ENCODE results near the gene PRDM10.
"Not testable (repeated sequence)": the region's sequence is repeated elsewhere in the genome, so short reads cannot be mapped to it uniquely, and the experiment has no call there.

PRDM10 gene

DNA sequence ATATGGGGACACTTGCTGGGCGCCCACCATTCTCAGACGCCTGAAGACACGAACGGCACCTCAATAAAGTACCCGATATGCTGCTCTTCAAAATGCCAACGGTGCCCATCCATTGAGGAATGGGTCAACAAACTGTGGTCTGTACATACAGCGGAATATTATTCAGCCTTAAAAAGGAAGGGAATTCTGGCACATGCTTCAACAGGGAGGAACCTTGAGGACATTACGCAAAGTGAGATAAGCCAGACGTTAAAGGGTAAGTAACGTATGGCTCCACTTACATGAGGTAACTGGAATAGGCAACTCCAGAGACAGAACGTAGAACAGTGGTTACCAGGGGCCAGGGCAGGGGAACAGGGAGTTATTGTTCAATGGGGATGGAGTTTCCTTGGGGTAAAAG, 28.0 kb downstream of the PRDM10 start:
- DNase-seq, result no peak

DNA sequence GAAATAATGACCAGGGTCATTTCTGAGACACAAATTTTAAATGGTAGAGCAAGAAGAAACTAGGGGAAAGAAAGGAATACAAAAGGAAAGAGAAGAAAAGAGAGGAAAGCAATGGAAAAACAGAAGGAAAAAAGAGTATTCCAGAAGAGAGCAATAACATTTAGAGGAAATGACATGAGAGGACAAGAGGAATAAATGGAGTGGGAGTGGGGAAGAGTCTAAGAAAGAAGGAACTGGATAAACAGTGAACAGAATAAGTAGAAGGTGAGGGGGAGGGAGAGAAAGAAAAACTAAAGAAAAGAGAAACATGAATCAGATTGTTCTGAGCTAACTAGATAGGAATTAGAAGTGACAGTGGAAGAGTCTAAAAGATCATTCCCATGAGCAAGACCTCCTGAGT, 28.4 kb downstream of the PRDM10 start:
- no peak for DNase-seq

DNA sequence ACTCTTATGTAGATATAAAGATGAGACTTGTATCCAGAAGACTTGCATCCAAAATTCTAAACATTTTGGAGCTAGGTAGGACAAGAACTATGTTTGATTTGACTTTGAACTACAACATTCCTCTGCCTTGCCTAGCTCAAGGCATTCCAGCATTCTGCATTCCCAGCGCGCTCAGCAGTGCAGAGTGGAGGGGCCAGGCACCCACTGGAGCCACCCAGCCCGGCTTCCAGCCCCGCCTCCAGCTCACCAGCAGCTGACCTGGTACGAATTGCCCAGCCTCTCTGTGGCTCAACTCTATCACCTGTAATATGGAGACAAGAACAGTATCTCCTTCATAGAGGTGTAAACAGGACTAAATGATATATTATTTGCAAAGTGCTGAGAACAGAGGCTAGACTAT, 28.8 kb downstream of the PRDM10 start:
- no peak for DNase-seq

DNA sequence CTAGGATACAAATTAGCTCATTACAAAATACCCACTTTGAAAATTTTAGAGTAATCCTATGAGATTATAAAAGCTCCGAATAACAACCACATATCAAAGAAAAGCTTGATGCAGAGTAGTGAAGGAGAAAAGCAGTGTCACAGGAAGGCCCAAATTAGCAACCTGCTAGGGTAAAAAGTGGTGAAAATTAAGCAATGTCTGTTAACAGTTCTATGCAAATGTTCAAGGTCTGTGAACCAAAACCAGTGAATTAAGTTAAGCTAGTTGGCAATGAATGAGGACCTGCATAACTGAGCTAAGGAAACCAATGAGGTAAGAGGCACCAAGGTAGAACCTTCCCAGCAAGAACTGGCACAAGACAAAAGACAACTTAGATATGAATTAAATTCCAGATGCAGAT, 29.6 kb downstream of the PRDM10 start:
- DNase-seq, result peak; percentile 35

DNA sequence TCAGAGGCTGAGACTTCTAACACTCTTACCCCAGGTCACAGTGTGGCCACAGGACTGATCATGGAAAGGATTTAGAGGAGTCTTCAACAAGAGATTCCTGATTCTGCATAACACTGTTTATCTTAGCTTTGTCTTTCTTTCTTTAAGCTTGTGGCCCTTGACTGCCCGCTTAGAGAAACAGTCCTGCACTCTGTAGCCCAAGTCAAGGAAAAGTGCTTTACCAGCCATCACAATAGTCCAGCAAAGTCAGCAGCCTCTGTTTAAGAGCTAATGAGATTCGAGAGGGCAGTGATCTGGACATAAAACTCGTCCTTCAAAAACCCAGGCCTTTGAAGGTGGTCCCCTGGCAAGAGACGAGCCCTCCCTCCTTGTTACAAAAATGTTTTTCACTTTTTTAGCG, 30.0 kb downstream of the PRDM10 start:
- DNase-seq, result no peak

DNA sequence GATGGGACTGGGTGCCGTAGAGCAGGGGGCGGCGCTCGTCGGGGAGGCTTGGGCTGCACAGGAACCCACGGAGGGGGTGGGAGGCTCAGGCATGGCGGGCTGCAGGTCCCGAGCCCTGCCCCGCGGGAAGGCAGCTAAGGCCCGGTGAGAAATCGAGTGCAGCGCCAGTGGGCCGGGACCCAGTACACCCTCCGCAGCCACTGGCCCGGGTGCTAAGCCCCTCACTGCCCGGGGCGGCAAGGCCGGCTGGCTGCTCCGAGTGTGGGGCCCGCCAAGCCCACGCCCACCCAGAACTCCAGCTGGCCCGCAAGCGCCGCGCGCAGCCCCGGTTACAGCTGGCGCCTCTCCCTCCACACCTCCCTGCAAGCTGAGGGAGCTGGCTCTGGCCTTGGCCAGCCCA, 30.8 kb downstream of the PRDM10 start:
- not testable (repeated sequence) for DNase-seq

DNA sequence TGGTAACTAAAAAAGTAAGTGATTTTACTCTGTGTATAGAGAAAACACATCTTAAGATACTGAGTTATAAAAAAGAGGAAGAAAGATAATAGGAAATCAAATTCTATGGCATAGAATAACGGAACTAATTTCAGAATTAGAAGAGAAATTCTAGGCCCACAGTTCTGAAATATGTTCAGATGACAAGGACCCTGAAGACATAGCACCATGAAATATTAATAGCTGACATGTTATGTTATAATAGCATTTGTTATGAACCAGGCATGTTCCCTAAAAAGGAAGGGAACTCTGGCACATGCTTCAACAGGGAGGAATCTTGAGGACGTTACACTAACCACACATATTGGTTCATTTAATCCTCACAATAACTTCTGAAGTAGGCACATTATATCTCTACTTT, 32.7 kb downstream of the PRDM10 start:
- DNase-seq, result no peak

DNA sequence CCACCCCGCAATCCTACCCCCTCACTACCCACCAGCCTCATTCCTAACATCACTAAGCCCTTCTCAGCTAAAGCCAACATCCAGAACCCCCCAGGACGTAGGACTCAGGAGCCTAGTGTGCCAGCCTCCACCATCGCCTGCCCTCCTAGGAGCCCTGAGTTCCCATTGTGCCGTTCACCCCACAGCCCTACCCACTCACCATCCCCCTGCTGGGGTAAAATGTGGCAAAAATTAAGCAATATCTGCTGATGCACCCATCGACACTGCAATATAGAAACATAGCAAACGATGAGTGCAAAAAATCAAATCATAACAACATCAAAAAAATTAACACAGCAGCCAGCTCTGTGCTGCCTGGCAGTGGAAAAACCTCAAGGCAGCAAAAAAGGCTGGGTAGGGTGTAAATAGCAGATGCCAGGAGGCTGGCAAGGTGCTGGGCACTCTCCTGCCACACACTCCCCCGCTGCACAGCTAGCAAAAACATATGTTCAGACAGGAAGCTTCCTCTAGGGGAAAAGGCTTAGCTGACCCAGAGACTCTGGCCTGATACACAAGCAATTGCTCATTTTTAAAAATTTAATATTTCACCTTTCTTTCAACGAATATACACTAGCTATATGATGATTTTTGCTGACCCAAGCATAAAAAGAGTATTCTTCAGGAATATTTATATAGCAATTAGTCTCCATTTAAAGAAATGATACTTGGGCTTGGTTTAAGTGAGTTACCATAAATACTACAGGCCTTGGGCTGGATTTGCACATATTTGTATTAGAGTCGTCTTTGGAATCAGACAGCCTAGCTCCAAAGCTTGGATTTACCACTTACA, 33.8 kb downstream of the PRDM10 start:
- peak; percentile 35 for DNase-seq

DNA sequence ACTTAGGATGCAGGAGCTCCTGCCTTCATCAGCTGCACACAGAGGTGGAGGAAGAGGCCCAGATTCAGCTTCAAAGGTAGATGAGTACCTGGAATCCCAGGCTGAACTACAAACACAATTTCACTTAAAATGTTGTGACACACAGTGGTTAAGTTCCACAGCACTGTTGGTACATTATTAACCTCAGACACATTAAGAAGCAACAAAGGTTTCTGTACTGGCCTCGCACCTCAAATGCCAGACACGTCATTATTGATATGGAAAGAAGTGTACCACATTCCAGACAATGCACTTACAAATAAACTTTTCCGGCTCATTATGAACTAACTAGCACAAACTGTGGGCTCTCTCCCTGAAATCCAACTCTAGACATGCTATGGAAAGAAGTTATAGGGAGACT, 34.6 kb downstream of the PRDM10 start:
- DNase-seq, result no peak

DNA sequence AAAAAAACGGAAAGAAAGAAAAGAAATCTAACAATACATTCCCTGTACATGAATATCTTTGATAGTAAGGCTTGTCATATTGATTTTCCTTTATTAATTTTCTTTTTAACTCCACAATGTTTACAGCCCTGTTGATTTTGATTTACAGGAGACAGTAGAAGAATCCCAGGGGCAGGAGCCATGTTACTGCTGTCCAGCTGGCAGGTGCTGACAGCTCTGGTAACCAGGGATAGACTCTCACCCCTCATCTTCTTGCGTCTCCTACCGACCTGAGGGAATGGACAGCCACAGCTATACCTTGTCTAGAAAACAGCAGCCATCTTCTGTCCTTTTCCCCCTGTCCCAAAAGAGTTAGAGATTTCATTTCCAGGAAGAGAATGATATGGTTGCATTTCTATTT, 37.4 kb downstream of the PRDM10 start:
- DNase-seq, result no peak

DNA sequence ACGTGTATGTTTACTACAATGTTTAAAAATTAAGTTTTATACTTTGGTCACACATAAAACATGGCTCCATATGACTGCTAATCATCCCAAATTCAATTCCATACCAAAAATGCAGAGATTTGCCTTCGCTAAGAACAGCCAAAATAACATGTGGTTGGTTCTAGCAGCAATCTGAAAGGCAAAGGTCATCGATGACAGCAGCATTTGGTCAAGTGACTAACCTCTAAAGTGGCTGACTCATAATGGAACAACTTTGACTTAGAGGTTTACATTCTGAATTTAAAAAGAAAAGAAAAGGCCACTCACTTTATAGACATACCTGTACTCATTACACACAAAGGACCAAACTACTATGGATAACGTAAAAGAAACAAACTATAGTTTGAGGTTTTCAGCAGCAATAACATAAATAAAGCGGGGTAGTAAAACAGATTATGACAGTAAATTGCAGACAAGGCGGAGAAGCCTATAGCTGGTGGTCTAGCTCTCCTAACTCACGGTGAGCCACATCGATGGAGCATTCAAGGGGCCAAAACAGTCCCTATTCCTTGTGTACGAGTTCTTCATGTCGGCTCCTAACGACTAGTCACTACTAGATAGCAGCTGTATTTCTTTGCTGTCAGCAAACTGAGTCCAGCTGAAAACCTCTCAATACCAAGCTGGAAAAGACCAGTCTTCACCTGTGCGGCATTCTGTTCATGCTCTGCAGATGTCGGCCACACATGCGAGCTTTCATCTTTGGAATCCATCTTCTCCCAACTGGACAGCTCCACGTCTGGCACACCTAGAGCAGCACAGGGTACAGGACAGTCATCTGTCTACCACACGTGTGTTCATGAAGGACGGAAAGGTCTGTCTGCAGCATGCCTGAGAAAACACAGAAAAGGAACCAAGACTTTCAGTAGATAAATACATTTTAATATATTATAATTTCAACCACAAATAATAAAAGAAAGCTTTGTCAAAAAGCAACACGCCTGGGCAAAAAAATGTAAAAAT, 42.1 kb downstream of the PRDM10 start:
- no peak for DNase-seq

DNA sequence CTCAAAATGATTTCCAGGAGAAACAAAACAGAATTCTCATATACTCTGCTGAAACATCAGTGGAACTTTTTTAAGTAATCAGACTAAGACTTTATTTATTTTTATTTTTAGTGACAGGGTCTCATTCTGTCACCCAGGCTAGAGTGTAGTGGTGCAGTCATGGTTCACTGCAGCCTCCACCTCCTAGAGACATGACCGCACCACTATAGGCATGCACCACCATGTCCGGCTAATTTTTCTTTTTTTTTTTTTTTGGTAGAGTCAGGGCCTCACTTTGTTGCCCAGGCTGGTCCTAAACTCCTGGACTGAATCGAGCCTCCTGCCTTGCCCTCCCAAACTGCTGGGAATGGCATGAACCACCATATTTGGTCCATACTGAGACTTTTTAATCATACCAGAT, 42.9 kb downstream of the PRDM10 start:
- no peak for DNase-seq

DNA sequence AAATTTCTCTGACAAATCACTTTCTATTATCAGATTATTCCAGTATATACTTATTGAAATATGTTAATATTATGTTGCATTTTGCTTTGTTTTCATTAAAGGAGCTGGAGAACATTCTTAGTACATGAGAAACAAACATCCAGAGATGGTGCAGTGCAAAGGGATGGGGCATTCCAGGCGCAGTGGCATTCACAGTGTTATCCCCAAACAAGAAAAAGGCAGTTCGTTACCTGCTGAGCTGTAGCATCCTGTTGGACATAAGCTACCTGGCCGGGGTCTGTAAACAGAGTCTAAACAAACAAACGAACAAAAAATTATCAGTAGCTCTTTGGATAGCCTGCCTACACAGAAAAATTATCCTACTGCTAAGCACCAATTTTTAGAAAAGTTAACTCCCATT, 47.4 kb downstream of the PRDM10 start:
- no peak for DNase-seq

DNA sequence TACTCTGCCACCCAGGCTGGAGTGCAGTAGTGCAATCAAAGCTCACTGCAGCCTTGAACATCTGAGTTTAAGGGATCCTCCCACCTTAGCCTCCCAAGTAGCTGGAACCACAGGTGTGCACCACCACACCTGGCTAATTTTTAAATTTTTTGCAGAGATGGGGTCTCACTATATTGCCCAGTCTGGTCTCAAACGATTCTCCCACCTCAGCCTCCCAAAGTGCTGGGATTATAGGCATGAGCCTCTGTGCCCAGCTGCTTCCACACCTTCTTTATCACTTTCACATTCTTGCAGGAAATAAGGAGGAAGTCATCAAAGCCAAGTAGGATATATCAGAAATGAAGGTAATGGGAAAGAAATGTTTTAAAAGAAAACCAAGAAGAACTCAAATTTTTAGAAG, 47.9 kb downstream of the PRDM10 start:
- DNase-seq, result not testable (repeated sequence)

DNA sequence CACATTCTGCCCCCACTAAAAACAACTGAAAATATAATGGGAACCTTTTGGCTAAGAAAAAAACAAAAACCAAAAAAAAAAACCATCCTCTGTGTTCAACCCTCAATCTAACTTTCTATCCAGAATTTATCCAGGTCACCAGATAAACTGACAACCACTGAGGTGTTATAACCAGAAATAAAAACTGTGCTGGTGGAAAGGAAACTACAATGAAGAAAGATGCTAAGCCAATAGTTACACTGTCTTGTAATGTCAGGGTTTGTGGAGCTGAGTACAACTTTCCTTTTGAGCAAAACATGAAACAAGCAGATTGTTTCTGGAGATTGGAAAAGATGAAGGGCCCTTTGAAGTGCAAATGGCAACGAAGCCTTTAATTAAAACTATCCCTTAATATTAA, 50.8 kb downstream of the PRDM10 start:
- no peak for DNase-seq

DNA sequence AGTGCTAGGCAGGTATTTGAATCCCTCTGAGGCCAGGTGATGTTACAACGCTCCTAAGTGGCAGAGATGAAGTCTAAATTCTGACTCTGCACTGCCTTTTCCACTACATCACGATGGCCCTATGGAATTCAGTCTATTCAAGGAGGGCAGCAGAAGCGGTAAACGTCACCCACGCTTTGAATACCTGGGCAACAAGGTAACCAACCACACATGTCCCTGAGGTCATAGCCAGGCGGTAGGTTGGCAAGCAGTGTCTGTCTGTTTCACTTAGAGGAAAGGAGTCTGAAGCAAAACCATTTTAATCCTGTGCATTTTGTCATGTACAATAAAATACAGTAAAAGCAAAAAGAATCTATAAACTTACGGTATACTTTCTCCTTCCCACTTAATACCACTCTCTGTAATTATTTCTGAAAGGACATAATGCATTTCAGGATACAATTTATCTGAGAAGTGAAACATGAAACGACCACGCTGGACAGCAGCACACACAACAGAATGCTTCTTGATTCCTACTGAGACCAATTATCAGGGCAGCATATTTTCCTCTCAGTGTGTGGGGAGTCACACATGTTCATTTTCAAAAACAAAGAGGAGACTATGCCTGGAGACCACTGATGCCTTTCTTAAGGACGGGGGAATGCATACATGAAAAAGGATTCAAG, 51.3 kb downstream of the PRDM10 start:
- no peak for DNase-seq

DNA sequence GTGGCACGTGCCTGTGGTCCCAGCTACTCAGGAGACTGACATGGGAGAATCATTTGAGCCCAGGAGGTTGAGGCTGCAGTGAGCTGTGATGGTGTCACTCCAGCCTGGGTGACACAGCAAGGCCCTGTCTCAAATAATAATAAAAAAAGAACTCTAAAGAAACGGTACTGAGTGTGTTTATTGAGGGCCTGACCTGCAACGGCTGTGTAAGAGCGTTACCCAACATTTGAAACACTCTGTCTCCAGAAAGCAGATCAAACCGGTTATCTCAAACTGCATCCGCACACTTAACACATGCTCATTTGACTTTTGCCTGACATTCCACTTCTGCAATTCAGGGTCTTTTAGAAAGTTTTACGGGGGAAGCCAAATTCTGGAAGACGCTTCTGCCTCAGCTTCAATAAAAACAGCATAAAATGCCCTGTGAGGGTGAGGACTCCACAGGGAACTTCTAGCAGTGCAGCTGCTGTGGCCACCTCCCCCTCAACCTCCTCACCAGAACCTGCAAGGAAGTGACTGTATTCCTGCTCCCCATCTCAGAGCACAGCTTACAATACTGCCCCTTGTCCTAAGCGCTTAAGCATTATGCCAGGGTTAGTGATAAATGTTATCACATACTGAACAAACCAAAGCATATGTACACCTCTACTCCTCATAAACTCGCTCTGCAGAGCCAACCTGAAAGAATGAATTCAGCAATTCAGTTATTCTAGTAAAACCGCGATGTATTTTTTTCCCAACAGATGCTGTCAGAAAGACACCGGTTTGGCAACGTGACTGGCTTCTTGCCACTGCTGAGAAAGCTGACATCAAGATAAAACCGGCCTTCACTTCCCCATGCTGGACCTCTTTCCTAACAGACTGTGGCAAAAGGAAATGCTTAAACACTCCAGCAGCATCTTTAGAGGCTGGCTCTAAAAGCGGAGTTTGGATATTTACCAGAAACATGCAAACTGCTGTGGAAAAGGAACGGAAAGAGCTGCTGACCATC, 52.2 kb downstream of the PRDM10 start:
- peak; percentile 82 for DNase-seq

DNA sequence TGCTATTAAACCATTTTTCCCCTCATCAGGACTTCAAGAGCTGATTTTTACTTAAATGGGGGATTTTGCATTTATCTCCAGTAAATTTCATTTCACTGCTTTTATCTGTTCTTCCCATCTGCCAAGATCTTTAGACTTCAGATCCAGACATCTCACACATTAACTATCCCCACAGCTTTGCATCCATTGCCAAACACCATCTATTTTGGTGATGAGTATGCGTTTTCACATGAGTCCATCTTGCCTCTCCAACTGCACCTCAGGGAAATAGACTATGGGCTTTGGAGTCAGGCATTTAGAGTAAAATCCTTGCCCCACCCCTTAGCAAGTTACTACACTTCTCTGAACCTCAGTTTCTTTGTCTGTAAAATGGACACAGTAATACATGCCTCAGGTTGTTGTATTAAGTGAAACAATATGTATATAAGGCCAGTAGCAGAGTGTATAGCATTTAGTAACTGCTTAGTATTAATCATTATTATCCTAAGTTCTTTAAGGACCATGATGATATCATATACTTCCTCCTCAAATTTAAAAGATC, 53.6 kb downstream of the PRDM10 start:
- no peak for DNase-seq

DNA sequence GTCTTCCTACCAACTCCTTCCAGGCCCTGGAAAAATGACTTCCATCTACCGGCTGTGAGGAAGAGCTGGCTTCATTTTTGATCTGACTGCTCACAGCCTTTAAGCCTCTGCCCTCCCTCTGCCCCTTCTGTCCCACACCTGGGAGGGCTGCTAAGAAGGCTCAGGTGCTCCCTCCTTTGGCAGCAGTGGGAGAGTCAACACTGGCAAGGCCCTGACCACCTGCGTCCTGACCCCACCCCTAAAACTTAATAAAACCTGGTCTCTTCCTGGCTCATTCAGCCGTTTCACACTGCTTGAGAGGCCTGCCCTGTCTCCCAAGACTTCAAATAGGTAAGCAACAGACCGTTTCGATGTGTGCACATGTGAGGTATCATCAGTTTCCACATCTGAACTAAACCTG, 55.2 kb downstream of the PRDM10 start:
- DNase-seq, result no peak

DNA sequence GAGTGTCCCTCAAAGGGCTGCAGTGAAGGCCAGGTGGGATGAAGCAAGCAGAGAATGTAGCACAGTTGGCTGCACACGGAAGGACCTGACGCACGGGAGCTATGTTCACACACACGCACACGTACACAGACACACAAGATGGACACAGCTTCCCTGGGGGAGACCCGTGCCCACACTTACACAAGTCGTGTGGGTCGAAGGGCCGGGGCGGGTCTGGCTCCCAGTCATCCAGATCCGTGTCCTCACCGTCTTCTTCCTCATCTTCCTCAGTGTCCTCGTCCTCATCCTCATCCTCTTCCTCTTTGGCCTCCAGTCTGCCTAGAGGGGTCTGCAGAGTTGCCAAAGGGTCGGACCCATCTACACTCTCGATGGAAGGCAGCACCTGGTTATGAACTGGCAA, 55.7 kb downstream of the PRDM10 start:
- DNase-seq, result no peak

DNA sequence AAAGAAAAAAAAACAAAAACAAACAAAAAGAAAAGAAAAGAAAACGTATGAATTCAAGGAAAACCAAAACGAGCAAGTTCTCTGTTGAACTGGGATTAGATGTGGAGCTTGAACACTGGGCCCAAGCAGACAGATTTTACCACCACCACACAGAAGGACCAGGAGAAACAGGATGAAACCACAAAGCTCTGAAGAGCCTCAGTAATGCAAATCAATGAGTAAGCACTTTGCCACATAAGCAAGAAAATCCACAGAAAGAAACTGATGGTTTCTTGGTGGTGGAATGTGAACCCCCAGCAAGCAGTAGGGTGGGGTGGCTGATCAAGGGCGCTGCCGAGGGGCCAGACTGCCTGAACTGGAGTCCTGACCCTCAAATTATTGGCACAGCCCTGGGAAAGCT, 56.4 kb downstream of the PRDM10 start:
- no peak for DNase-seq

DNA sequence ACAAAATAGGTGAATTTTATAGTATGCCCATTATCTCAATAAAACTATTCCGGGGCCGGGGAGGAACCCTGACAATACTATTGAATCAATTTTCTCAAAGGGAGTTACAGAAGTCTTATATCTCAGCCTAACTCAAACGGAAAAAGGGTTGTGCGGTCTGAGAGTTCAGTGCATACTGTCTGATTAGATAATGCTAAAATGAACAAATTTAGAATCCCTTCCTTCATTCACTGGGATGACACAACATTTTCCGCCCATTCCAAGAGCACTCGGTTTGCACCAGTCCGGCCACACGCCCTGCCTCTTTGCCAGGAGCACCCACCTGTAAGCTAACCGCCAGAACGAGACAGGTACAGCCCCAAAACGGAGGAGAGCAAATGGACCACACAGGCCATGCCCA, 57.3 kb downstream of the PRDM10 start:
- no peak for DNase-seq
